ENCODE results near the gene MCUB. TPM values are rescaled to one million over a fixed set of nuclear protein-coding genes. Genes with fewer than 3 reads are reported as not detected.

MCUB gene
- total RNA-seq, 1 experiment from 2014 or later: 103 TPM

- Histone ChIP-seq H4K20me1 (ENCODE audit: insufficient read depth, low read depth, low read length) (no peaks in the 10 kb centered on the region), H3K9me3 (ENCODE audit: low read length) (no peaks in the 10 kb centered on the region), H3K9me2 (replicated peaks; ENCODE audit: insufficient read depth, low read length) (no peaks in the 10 kb centered on the region), H3K4me2 (ENCODE audit: low read depth, low read length, poor library complexity, severe bottlenecking) (no peak overlapping the region), H3K4me3 (ENCODE audit: low read length) (no peak overlapping the region), H3K36me3 (ENCODE audit: insufficient read depth, low read length) (peaks cover 11% of the 10 kb centered on the region), H3K27ac (ENCODE audit: low read length) (peak overlapping the region; percentile 34; the same call in 1 of the 2 replicates), H3K9ac (ENCODE audit: low read length) (no peak overlapping the region), H3K27me3 (ENCODE audit: low read length) (no peaks in the 10 kb centered on the region), H3K79me2 (ENCODE audit: low read length) (peaks cover 98% of the 10 kb centered on the region), H3K4me1 (ENCODE audit: low read length) (peaks cover 65% of the 10 kb centered on the region), H2AFZ (ENCODE audit: low read length) (no peak overlapping the region)
- no peak for DNase-seq
Measured at GRCh38 chr4:109615742-109616141, 55.7 kb downstream of the MCUB start.

GRCh38 chr4:109616243-109616642 is 56.2 kb downstream of the MCUB start:
- H3K9me2 ChIP-seq (replicated peaks; ENCODE audit: insufficient read depth, low read length): no peaks in the 10 kb centered on the region
- no peaks in the 10 kb centered on the region for H3K27me3 ChIP-seq (ENCODE audit: low read length)
- peaks cover 60% of the 10 kb centered on the region for H3K4me1 ChIP-seq (ENCODE audit: low read length)
- H3K79me2 ChIP-seq (ENCODE audit: low read length): peaks cover 98% of the 10 kb centered on the region
- H4K20me1 ChIP-seq (ENCODE audit: insufficient read depth, low read depth, low read length): no peaks in the 10 kb centered on the region
- H3K36me3 ChIP-seq (ENCODE audit: insufficient read depth, low read length): peaks cover 11% of the 10 kb centered on the region
- no peak overlapping the region for H3K4me3 ChIP-seq (ENCODE audit: low read length)
- H3K4me2 ChIP-seq (ENCODE audit: low read depth, low read length, poor library complexity, severe bottlenecking): peak overlapping the region; percentile 23
- peak overlapping the region; percentile 34 for H3K27ac ChIP-seq (ENCODE audit: low read length)
- H3K9me3 ChIP-seq (ENCODE audit: low read length): no peaks in the 10 kb centered on the region
- DNase-seq: no peak
- H3K9ac ChIP-seq (ENCODE audit: low read length): no peak overlapping the region
- no peak overlapping the region for H2AFZ ChIP-seq (ENCODE audit: low read length)

- H3K27me3 ChIP-seq (ENCODE audit: low read length): no peaks in the 10 kb centered on the region
- no peaks in the 10 kb centered on the region for H3K9me2 ChIP-seq (replicated peaks; ENCODE audit: insufficient read depth, low read length)
- peaks cover 93% of the 10 kb centered on the region for H3K79me2 ChIP-seq (ENCODE audit: low read length)
- peaks cover 2% of the 10 kb centered on the region; the same call in 1 of the 2 replicates for H3K36me3 ChIP-seq (ENCODE audit: insufficient read depth, low read length)
- H4K20me1 ChIP-seq (ENCODE audit: insufficient read depth, low read depth, low read length): no peaks in the 10 kb centered on the region
- no peak overlapping the region for H3K9ac ChIP-seq (ENCODE audit: low read length)
- H3K9me3 ChIP-seq (ENCODE audit: low read length): no peaks in the 10 kb centered on the region
- no peak overlapping the region for H2AFZ ChIP-seq (ENCODE audit: low read length)
- H3K27ac ChIP-seq (ENCODE audit: low read length): no peak overlapping the region
- peaks cover 5% of the 10 kb centered on the region; the same call in 1 of the 2 replicates for H3K4me1 ChIP-seq (ENCODE audit: low read length)
- no peak overlapping the region for H3K4me2 ChIP-seq (ENCODE audit: low read depth, low read length, poor library complexity, severe bottlenecking)
- H3K4me3 ChIP-seq (ENCODE audit: low read length): no peak overlapping the region
- no peak for DNase-seq
Measured at GRCh38 chr4:109622626-109623025, 62.6 kb downstream of the MCUB start.

GRCh38 chr4:109624536-109624935 is 64.5 kb downstream of the MCUB start:
- Histone ChIP-seq H3K9ac (ENCODE audit: low read length) (no peak overlapping the region), H3K4me1 (ENCODE audit: low read length) (no peaks in the 10 kb centered on the region), H3K4me3 (ENCODE audit: low read length) (no peak overlapping the region), H3K4me2 (ENCODE audit: low read depth, low read length, poor library complexity, severe bottlenecking) (no peak overlapping the region), H4K20me1 (ENCODE audit: insufficient read depth, low read depth, low read length) (no peaks in the 10 kb centered on the region), H3K27ac (ENCODE audit: low read length) (no peak overlapping the region), H3K27me3 (ENCODE audit: low read length) (no peaks in the 10 kb centered on the region), H3K79me2 (ENCODE audit: low read length) (peaks cover 91% of the 10 kb centered on the region), H3K9me2 (replicated peaks; ENCODE audit: insufficient read depth, low read length) (no peaks in the 10 kb centered on the region), H3K9me3 (ENCODE audit: low read length) (no peaks in the 10 kb centered on the region), H3K36me3 (ENCODE audit: insufficient read depth, low read length) (no peaks in the 10 kb centered on the region; the same call in 1 of the 2 replicates), H2AFZ (ENCODE audit: low read length) (no peak overlapping the region)
- no peak for DNase-seq

GRCh38 chr4:109627361-109627760 is 67.3 kb downstream of the MCUB start:
- H3K27ac ChIP-seq (ENCODE audit: low read length): no peak overlapping the region
- DNase-seq: no peak

GRCh38 chr4:109629775-109630174 is 69.7 kb downstream of the MCUB start:
- Histone ChIP-seq H3K27me3 (ENCODE audit: low read length) (no peaks in the 10 kb centered on the region), H3K9ac (ENCODE audit: low read length) (no peak overlapping the region), H3K36me3 (ENCODE audit: insufficient read depth, low read length) (0 out of 2 replicates have a peak, but pooled peaks cover 2% of the 10 kb centered on the region), H3K4me3 (ENCODE audit: low read length) (no peak overlapping the region), H2AFZ (ENCODE audit: low read length) (no peak overlapping the region), H3K4me2 (ENCODE audit: low read depth, low read length, poor library complexity, severe bottlenecking) (no peak overlapping the region), H3K9me2 (replicated peaks; ENCODE audit: insufficient read depth, low read length) (no peaks in the 10 kb centered on the region), H3K79me2 (ENCODE audit: low read length) (peaks cover 89% of the 10 kb centered on the region), H4K20me1 (ENCODE audit: insufficient read depth, low read depth, low read length) (no peaks in the 10 kb centered on the region), H3K27ac (ENCODE audit: low read length) (no peak overlapping the region), H3K4me1 (ENCODE audit: low read length) (peaks cover 13% of the 10 kb centered on the region), H3K9me3 (ENCODE audit: low read length) (no peaks in the 10 kb centered on the region)
- DNase-seq: no peak

More at GRCh38 chr4:109627361-109627760, 67.3 kb downstream of the MCUB start:
- Histone ChIP-seq H3K9me3 (ENCODE audit: low read length) (no peaks in the 10 kb centered on the region), H4K20me1 (ENCODE audit: insufficient read depth, low read depth, low read length) (no peaks in the 10 kb centered on the region), H3K4me1 (ENCODE audit: low read length) (peaks cover 13% of the 10 kb centered on the region), H3K9ac (ENCODE audit: low read length) (no peak overlapping the region), H3K4me3 (ENCODE audit: low read length) (no peak overlapping the region), H3K9me2 (replicated peaks; ENCODE audit: insufficient read depth, low read length) (no peaks in the 10 kb centered on the region), H3K4me2 (ENCODE audit: low read depth, low read length, poor library complexity, severe bottlenecking) (no peak overlapping the region), H3K79me2 (ENCODE audit: low read length) (peaks cover 96% of the 10 kb centered on the region), H3K36me3 (ENCODE audit: insufficient read depth, low read length) (no peaks in the 10 kb centered on the region), H2AFZ (ENCODE audit: low read length) (no peak overlapping the region), H3K27me3 (ENCODE audit: low read length) (no peaks in the 10 kb centered on the region)

- peaks cover 13% of the 10 kb centered on the region for H3K4me1 ChIP-seq (ENCODE audit: low read length)
- no peaks in the 10 kb centered on the region for H3K9me2 ChIP-seq (replicated peaks; ENCODE audit: insufficient read depth, low read length)
- H3K9ac ChIP-seq (ENCODE audit: low read length): no peak overlapping the region
- no peak overlapping the region for H3K4me3 ChIP-seq (ENCODE audit: low read length)
- no peaks in the 10 kb centered on the region for H3K27me3 ChIP-seq (ENCODE audit: low read length)
- peak overlapping the region; percentile 38 for H3K27ac ChIP-seq (ENCODE audit: low read length)
- H3K9me3 ChIP-seq (ENCODE audit: low read length): no peaks in the 10 kb centered on the region
- H3K79me2 ChIP-seq (ENCODE audit: low read length): peaks cover 90% of the 10 kb centered on the region
- no peak overlapping the region for H2AFZ ChIP-seq (ENCODE audit: low read length)
- peak overlapping the region; percentile 39 for H3K4me2 ChIP-seq (ENCODE audit: low read depth, low read length, poor library complexity, severe bottlenecking)
- no peak for DNase-seq
- 0 out of 2 replicates have a peak, but pooled peaks cover 2% of the 10 kb centered on the region for H3K36me3 ChIP-seq (ENCODE audit: insufficient read depth, low read length)
- no peaks in the 10 kb centered on the region for H4K20me1 ChIP-seq (ENCODE audit: insufficient read depth, low read depth, low read length)
Measured at GRCh38 chr4:109631532-109632108, 71.6 kb downstream of the MCUB start.

GRCh38 chr4:109640644-109641043 is 80.6 kb downstream of the MCUB start:
- DNase-seq: no peak
- Histone ChIP-seq H4K20me1 (ENCODE audit: insufficient read depth, low read depth, low read length) (no peaks in the 10 kb centered on the region), H3K36me3 (ENCODE audit: insufficient read depth, low read length) (0 out of 2 replicates have a peak, but pooled peaks cover 3% of the 10 kb centered on the region), H3K9me2 (replicated peaks; ENCODE audit: insufficient read depth, low read length) (no peaks in the 10 kb centered on the region), H2AFZ (ENCODE audit: low read length) (no peak overlapping the region), H3K4me2 (ENCODE audit: low read depth, low read length, poor library complexity, severe bottlenecking) (no peak overlapping the region), H3K4me1 (ENCODE audit: low read length) (peaks cover 18% of the 10 kb centered on the region), H3K9ac (ENCODE audit: low read length) (no peak overlapping the region), H3K27ac (ENCODE audit: low read length) (no peak overlapping the region), H3K9me3 (ENCODE audit: low read length) (no peaks in the 10 kb centered on the region), H3K4me3 (ENCODE audit: low read length) (no peak overlapping the region), H3K79me2 (ENCODE audit: low read length) (peaks cover 95% of the 10 kb centered on the region), H3K27me3 (ENCODE audit: low read length) (no peaks in the 10 kb centered on the region)

All from Karpas-422 (cell line).